HG02798 (cell line): ENCODE data around the gene RNF123.
A peak's percentile ranks its signal among the peaks of the same experiment; 100 is the strongest.

Source experiments
- ATAC-seq: cut with Tn5 transposase; IDR thresholded peaks from one replicate; pipeline ENCODE4 v1.9.1; 2021; ENCODE audit warnings: mild to moderate bottlenecking; ENCODE audit not compliant: unreplicated experiment, poor library complexity

RNF123 gene

GRCh38 chr3:49689046-49689907 lies at the start of gene RNF123, which contains the start of gene MST1:
RNF123 (plus strand) TSS chr3:49689557; CDS start chr3:49691166, 1,609 bp downstream.
MST1 (minus strand) TSS chr3:49689474; CDS start chr3:49688691, 783 bp downstream.
- ATAC-seq = peak; percentile 81

DNA sequence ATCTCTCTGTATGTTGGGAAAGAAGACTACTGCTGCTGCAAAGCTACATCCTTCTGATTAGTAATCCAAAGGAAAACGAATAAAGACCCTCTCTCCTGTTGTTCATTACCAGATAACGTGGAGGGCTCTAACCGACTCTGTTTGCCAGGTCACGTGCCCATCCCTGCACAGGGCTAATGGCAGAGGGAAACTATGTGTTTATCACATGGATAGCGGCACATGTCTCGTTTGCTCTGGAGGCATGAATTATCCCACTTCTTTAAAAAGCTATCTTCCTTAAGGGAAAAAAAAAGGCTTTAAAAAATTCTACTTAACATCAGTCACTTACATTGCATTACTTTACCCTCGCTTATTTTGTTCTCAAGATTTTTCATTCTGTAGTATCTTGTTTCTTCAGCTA lies 48.1 kb upstream of the RNF123 start:
- no peak for ATAC-seq

- no peak for ATAC-seq
Observed at GRCh38 chr3:49641921-49642707, 47.2 kb upstream of the RNF123 start.

DNA sequence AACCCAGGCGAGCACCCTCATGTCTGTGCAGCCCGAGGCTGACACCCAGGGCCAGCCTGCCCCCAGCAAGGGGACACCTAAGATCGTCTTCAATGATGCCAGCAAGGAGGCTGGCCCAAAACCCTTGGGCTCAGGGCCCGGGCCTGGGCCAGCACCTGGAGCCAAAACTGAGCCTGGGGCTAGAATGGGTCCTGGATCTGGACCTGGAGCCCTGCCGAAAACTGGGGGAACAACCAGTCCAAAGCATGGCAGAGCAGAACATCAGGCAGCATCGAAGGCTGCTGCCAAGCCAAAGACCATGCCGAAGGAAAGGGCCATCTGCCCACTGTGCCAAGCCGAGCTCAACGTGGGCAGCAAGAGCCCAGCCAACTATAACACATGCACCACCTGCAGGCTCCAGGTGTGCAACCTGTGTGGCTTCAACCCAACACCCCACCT lies 46.6 kb upstream of the RNF123 start:
- no peak for ATAC-seq

GRCh38 chr3:49644684-49645083 lies 44.7 kb upstream of the RNF123 start:
- ATAC-seq = no peak

DNA sequence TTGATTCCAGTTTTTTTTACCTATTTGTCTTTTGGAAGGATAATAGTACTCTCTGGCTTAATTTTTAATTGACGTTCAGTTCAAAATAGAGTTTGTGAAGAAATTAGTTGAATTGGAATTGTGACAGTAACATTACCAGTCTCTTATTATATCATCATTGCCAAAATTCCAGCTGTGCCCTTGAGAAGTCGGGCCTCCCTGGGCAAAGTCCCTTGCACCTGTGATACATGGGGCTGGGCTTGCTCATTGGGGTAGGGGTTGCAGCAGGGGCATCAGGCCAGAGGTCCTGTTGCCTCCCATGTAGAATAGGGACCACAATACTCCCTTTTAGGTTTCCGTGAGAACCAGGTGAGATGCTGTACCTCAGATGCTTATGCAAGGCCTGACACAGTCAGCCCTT lies 43.1 kb upstream of the RNF123 start:
- no peak for ATAC-seq

- ATAC-seq = no peak
Observed at GRCh38 chr3:49647741-49648140, 41.6 kb upstream of the RNF123 start.

GRCh38 chr3:49648354-49649019 lies 40.9 kb upstream of the RNF123 start:
- no peak for ATAC-seq

GRCh38 chr3:49649576-49649975 lies 39.8 kb upstream of the RNF123 start:
- no peak for ATAC-seq

- ATAC-seq = no peak
Observed at GRCh38 chr3:49650177-49650576, 39.2 kb upstream of the RNF123 start.

- ATAC-seq = no peak
Observed at GRCh38 chr3:49650637-49651036, 38.7 kb upstream of the RNF123 start.

DNA sequence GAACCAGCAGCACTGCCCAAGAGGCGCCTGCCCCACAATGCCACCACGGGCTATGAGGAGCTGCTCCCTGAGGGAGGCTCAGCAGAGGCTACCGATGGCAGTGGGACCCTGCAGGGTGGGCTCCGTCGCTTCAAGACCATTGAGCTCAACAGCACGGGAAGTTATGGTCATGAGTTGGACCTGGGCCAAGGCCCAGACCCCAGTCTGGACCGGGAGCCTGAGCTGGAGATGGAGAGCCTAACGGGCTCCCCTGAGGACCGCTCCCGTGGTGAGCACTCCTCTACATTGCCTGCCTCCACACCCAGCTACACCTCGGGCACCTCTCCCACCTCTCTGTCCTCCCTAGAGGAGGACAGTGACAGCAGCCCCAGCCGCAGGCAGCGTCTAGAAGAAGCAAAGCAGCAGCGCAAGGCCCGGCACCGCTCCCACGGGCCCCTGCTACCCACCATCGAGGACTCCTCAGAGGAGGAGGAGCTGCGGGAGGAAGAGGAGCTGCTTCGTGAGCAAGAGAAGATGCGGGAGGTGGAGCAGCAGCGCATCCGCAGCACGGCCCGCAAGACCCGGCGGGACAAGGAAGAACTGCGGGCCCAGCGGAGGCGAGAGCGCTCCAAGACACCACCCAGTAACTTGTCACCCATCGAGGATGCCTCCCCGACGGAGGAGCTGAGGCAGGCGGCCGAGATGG lies 37.0 kb upstream of the RNF123 start:
- ATAC-seq = no peak

GRCh38 chr3:49652903-49653415 lies 36.4 kb upstream of the RNF123 start:
- ATAC-seq = no peak

GRCh38 chr3:49653621-49654020 lies 35.7 kb upstream of the RNF123 start:
- ATAC-seq = no peak

DNA sequence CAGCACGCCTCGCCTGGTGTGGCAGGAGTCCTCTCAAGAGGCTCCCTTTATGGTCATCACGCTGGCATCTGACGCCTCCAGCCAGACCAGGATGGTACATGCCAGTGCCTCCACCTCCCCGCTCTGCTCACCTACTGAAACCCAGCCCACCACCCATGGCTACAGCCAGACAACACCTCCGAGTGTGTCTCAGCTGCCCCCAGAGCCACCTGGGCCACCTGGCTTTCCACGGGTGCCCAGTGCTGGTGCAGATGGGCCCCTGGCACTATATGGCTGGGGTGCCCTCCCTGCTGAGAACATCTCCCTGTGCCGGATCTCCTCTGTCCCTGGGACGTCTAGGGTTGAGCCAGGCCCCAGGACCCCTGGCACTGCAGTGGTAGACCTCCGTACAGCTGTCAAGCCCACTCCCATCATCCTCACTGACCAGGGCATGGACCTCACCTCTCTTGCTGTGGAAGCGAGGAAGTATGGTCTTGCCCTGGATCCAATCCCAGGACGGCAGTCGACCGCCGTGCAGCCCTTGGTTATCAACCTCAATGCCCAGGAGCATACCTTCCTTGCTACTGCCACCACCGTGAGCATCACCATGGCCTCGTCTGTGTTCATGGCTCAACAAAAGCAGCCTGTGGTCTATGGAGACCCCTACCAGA lies 35.1 kb upstream of the RNF123 start:
- no peak for ATAC-seq

GRCh38 chr3:49654955-49655556 lies 34.3 kb upstream of the RNF123 start:
- no peak for ATAC-seq

- ATAC-seq = no peak
Observed at GRCh38 chr3:49655731-49656285, 33.5 kb upstream of the RNF123 start.

DNA sequence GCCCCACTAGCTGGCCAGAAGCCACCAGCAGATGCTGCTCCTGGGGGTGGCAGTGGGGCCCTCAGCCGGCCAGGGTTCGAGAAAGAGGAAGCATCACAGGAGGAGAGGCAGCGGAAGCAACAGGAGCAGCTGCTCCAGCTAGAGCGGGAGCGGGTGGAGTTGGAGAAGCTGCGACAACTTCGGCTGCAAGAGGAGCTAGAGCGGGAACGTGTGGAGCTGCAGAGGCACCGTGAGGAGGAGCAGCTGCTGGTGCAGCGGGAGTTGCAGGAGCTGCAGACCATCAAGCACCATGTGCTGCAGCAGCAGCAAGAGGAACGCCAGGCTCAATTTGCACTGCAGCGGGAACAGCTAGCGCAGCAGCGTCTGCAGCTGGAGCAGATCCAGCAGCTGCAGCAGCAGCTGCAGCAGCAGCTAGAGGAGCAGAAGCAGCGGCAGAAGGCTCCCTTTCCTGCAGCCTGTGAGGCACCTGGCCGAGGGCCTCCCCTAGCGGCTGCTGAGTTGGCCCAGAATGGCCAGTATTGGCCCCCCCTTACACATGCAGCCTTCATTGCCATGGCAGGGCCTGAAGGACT lies 32.7 kb upstream of the RNF123 start:
- ATAC-seq = no peak
